ENCODE results near the gene CNTNAP2. TPM values are rescaled to one million over a fixed set of nuclear protein-coding genes. Genes with fewer than 3 reads are reported as not detected.

Gene CNTNAP2
- total and polyA plus RNA-seq, 2 of the 8 experiments (the other 6 are each of a cell fraction or from before 2014, with no cell fraction given) = 27.9 to 71.0 TPM

DNA sequence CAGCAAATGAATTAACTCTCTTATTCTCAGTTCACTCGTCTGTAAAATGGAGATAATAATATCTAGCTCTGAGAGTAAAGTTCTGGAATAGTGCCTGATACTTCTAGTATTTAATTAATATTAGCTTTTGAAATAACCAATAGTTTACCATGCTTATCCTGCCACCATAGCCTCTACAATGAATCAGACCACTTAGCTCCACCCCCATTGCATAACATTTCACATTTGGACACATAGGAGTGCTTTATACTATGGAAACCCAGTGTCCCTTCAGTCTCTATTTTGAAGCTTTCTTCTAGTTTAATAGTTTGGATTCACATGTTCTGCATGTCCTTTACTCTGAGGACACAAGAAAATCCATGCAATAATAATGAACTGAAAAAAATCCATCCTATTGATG lies 2046.6 kb downstream of the CNTNAP2 start:
- CTCF ChIA-PET (ENCODE audit: partially characterized antibody) = interaction anchor here (0.6 to 3.0 kb wide), 7 partner anchors 11 to 294 kb away, joined by 3 to 13 read pairs (median 4); no protein-coding TSS in a partner anchor

More for the DNA sequence above, 2046.6 kb downstream of the CNTNAP2 start:
- no peak overlapping the region for H3K4me2 ChIP-seq (ENCODE audit: insufficient read depth in 1 of 2, low read depth in 2 of 2, low read length in 2 of 2)
- no peak overlapping the region for H2BK15ac ChIP-seq (ENCODE audit: low read length)
- POLR2A ChIA-PET (ENCODE audit: partially characterized antibody) = no interaction called here
- no peak for DNase-seq (ENCODE audit: low read depth in 1 of 2, low spot score in 2 of 2)
- H2AK5ac ChIP-seq (ENCODE audit: low read depth, low read length) = no peak overlapping the region
- no peak overlapping the region for H2BK20ac ChIP-seq (ENCODE audit: low read length)
- H4K91ac ChIP-seq (replicated peaks; ENCODE audit: insufficient read length, low read length) = no peak overlapping the region
- H4K8ac ChIP-seq (ENCODE audit: extremely low read depth, insufficient read depth, low read length) = no peak overlapping the region
- FAIRE-seq = no peak
- no peaks in the 10 kb centered on the region for H3K9me3 ChIP-seq (ENCODE audit: insufficient read depth in 2 of 2, low read depth in 1 of 2, low read length in 1 of 2)
- 37% methylated on average over 1 of the region's 1 CpG; no CpG with 5 or more reads in 1 of the 2 experiments for WGBS, 2 experiments (ENCODE audit: extremely low coverage in 1 of 2, insufficient coverage in 1 of 2, insufficient read length in 1 of 2, insufficient replicate concordance in 2 of 2, low coverage in 1 of 2, low lambda C conversion rate in 2 of 2, missing lambda C conversion rate in 1 of 2)
- H3K27me3 ChIP-seq (replicated peaks in 1 of 4; ENCODE audit: control insufficient read depth in 3 of 4, extremely low read depth in 1 of 4, insufficient read depth in 3 of 4, low read length in 3 of 4) = no peaks in the 10 kb centered on the region
- no peak overlapping the region for H4K5ac ChIP-seq (ENCODE audit: insufficient read length, low read depth, low read length)
- no peak overlapping the region for H3K27ac ChIP-seq (ENCODE audit: low read depth, low read length)
- H3K4me3 ChIP-seq (ENCODE audit: extremely low read depth in 1 of 4, insufficient read depth in 2 of 4, low read depth in 3 of 4, low read length in 4 of 4) = no peak overlapping the region
- H3K14ac ChIP-seq (ENCODE audit: insufficient read length) = no peak overlapping the region
- no peak overlapping the region for H2AFZ ChIP-seq (ENCODE audit: low read length)
- no peaks in the 10 kb centered on the region for H3K23me2 ChIP-seq (ENCODE audit: low read depth, low read length)
- no peak overlapping the region for H3K4ac ChIP-seq (replicated peaks; ENCODE audit: insufficient read length, low read depth, low read length)
- no peak for TF ChIP-seq RAD21 (IDR thresholded peaks at IDR 0.05 in 1 of 2, conservative IDR thresholded peaks at IDR 0.05 in 1 of 2; ENCODE audit: low read depth in 2 of 2, low read length in 2 of 2)
- TF ChIP-seq SP2 (IDR thresholded peaks at IDR 0.05; ENCODE audit: low read length) = no peak
- TF ChIP-seq HDAC2 (IDR thresholded peaks at IDR 0.05; ENCODE audit: borderline replicate concordance in 1 of 2, low read depth in 2 of 2, low read length in 2 of 2) = no peak
- H2BK120ac ChIP-seq (replicated peaks; ENCODE audit: low read depth, low read length) = no peak overlapping the region
- H3K9ac ChIP-seq (replicated peaks in 1 of 4; ENCODE audit: extremely low read depth in 1 of 4, low read depth in 3 of 4, low read length in 3 of 4) = no peak overlapping the region
- H3K18ac ChIP-seq (ENCODE audit: extremely low read depth, low read length) = no peak overlapping the region
- H3K4me1 ChIP-seq (replicated peaks in 1 of 4; ENCODE audit: control insufficient read depth in 3 of 4, insufficient read depth in 4 of 4, low read length in 3 of 4) = no peaks in the 10 kb centered on the region
- no peaks in the 10 kb centered on the region for H3K36me3 ChIP-seq (ENCODE audit: control insufficient read depth in 2 of 4, insufficient read depth in 4 of 4, low read length in 3 of 4)
- H2BK12ac ChIP-seq (ENCODE audit: low read depth, low read length) = no peak overlapping the region
- H2BK5ac ChIP-seq (ENCODE audit: low read depth, low read length) = no peak overlapping the region
- no peaks in the 10 kb centered on the region for H3K79me2 ChIP-seq (ENCODE audit: control insufficient read depth in 1 of 2, insufficient read depth in 2 of 2, low read length in 2 of 2)
- H3K79me1 ChIP-seq (ENCODE audit: low read depth, low read length) = no peaks in the 10 kb centered on the region
- no peak overlapping the region for H3K56ac ChIP-seq (replicated peaks; ENCODE audit: insufficient read length, low read depth, low read length)
- no peak overlapping the region for H3K23ac ChIP-seq (ENCODE audit: insufficient read length)
- H4K20me1 ChIP-seq (replicated peaks in 1 of 2; ENCODE audit: control insufficient read depth in 1 of 2, insufficient read depth in 2 of 2, low read length in 2 of 2) = no peaks in the 10 kb centered on the region
